H9 (cell line): ENCODE results near the gene RARB. TPM values are rescaled to one million over a fixed set of nuclear protein-coding genes. Genes with fewer than 3 reads are reported as not detected.

Experiments used
- DNase-seq: peaks from one replicate; pipeline ENCODE4 v3.0.0-alpha.2; 2017
- H2AFZ ChIP-seq: one replicate; pipeline ENCODE4 v1.6.1; 2013; ENCODE audit warnings: mild to moderate bottlenecking, low read length, control low read depth, moderate library complexity
- H2AK5ac ChIP-seq: 2 replicates; pipeline ENCODE4 v1.6.1; 2013; ENCODE audit warnings: low read length, control low read depth, mixed read lengths; ENCODE audit not compliant: insufficient read length
- H2BK120ac ChIP-seq: one replicate; pipeline ENCODE4 v1.6.1; 2013; ENCODE audit warnings: low read depth, mild to moderate bottlenecking, low read length, control low read depth, inconsistent platforms; ENCODE audit not compliant: poor library complexity, severe bottlenecking
- H2BK12ac ChIP-seq: 2 replicates; pipeline ENCODE4 v1.6.1; 2013; ENCODE audit warnings: low read length, control low read depth, mixed read lengths, low read depth; ENCODE audit not compliant: insufficient read length
- H2BK15ac ChIP-seq: 2 replicates; pipeline ENCODE4 v1.6.1; 2013; ENCODE audit warnings: low read depth, low read length, control low read depth
- H2BK20ac ChIP-seq: one replicate; pipeline ENCODE4 v1.6.1; 2013; ENCODE audit warnings: low read depth, mild to moderate bottlenecking, low read length, control low read depth, inconsistent platforms; ENCODE audit not compliant: poor library complexity, severe bottlenecking
- H2BK5ac ChIP-seq: 2 replicates; pipeline ENCODE4 v1.6.1; 2013; ENCODE audit warnings: low read length, control low read depth, mixed read lengths; ENCODE audit not compliant: insufficient read length
- H3K14ac ChIP-seq: 2 replicates; pipeline ENCODE4 v1.6.1; 2013; ENCODE audit warnings: low read length, control low read depth; ENCODE audit not compliant: insufficient read depth
- H3K18ac ChIP-seq: 2 replicates; pipeline ENCODE4 v1.6.1; 2013; ENCODE audit warnings: low read depth, mild to moderate bottlenecking, mixed read lengths, low read length, control low read depth; ENCODE audit not compliant: insufficient read length
- H3K23ac ChIP-seq: 2 replicates; pipeline ENCODE4 v1.6.1; 2013; ENCODE audit warnings: low read length, control low read depth, mixed read lengths, low read depth; ENCODE audit not compliant: insufficient read length
- H3K23me2 ChIP-seq: 2 replicates; pipeline ENCODE4 v1.6.1; 2013; ENCODE audit warnings: low read depth, mild to moderate bottlenecking, mixed read lengths, low read length, control low read depth; ENCODE audit not compliant: insufficient read length, poor library complexity, severe bottlenecking
- H3K27ac ChIP-seq: 2 replicates; pipeline ENCODE4 v1.5.1; 2013; ENCODE audit warnings: low read length, control low read depth, mixed read lengths, low read depth; ENCODE audit not compliant: insufficient read length
- H3K27me3 ChIP-seq: 2 replicates; pipeline ENCODE4 v1.6.1; 2013; ENCODE audit warnings: low read length, control low read depth, inconsistent platforms; ENCODE audit not compliant: insufficient read depth
- H3K4ac ChIP-seq: 2 replicates; pipeline ENCODE4 v1.6.1; 2013; ENCODE audit warnings: low read depth, mild to moderate bottlenecking, control low read depth, inconsistent platforms, low read length, moderate library complexity
- H3K4me1 ChIP-seq: 2 replicates; pipeline ENCODE4 v1.6.1; 2013; ENCODE audit warnings: low read length, control low read depth, inconsistent platforms; ENCODE audit not compliant: insufficient read depth
- H3K4me2 ChIP-seq: 2 replicates; pipeline ENCODE4 v1.6.1; 2013; ENCODE audit warnings: low read length, control low read depth, mixed read lengths; ENCODE audit not compliant: insufficient read length, insufficient read depth
- H3K56ac ChIP-seq: 2 replicates; pipeline ENCODE4 v1.6.1; 2013; ENCODE audit warnings: low read depth, mild to moderate bottlenecking, mixed read lengths, low read length, control low read depth; ENCODE audit not compliant: insufficient read length
- H3K79me1 ChIP-seq: 2 replicates; pipeline ENCODE4 v1.6.1; 2013; ENCODE audit warnings: low read depth, mild to moderate bottlenecking, moderate library complexity, low read length, control low read depth, inconsistent platforms; ENCODE audit not compliant: insufficient read depth, poor library complexity, severe bottlenecking
- H3K79me2 ChIP-seq: 2 replicates; pipeline ENCODE4 v1.6.1; 2013; ENCODE audit warnings: low read length, control low read depth, inconsistent platforms; ENCODE audit not compliant: insufficient read depth
- H3K9ac ChIP-seq: 2 replicates; pipeline ENCODE4 v1.6.1; 2013; ENCODE audit warnings: low read length, control low read depth, mixed read lengths; ENCODE audit not compliant: insufficient read length; ENCODE audit errors: extremely low read depth
- H3K9me3 ChIP-seq: one replicate; pipeline ENCODE4 v1.6.1; 2013; ENCODE audit warnings: low read depth, low read length, inconsistent platforms; ENCODE audit not compliant: control insufficient read depth
- H3T11ph ChIP-seq: one replicate; pipeline ENCODE4 v1.6.1; 2013; ENCODE audit warnings: mild to moderate bottlenecking, low read length, control low read depth, inconsistent platforms
- H4K20me1 ChIP-seq: one replicate; pipeline ENCODE4 v1.6.1; 2013; ENCODE audit not compliant: control insufficient read depth, insufficient read length, insufficient read depth
- H4K5ac ChIP-seq: 2 replicates; pipeline ENCODE4 v1.6.1; 2013; ENCODE audit warnings: low read depth, mild to moderate bottlenecking, mixed read lengths, low read length, control low read depth; ENCODE audit not compliant: insufficient read length
- H4K8ac ChIP-seq: replicated peaks from 2 replicates; pipeline ENCODE4 v1.6.1; 2013; ENCODE audit warnings: low read length, control low read depth, mixed read lengths, low read depth; ENCODE audit not compliant: insufficient read length
- H4K91ac ChIP-seq: 2 replicates; pipeline ENCODE4 v1.6.1; 2013; ENCODE audit warnings: low read depth, mild to moderate bottlenecking, moderate library complexity, mixed read lengths, low read length, control low read depth; ENCODE audit not compliant: insufficient read length
- H3K27ac Mint-ChIP-seq, 3 experiments: 2 replicates in 2 of 3; 3 replicates in 1 of 3; pipeline ENCODE4 v1.8.0; 2020 to 2021; ENCODE audit warnings: mixed read lengths in 3 of 3, mild to moderate bottlenecking in 1 of 3, moderate library complexity in 1 of 3
- H3K27me3 Mint-ChIP-seq: 2 replicates; pipeline ENCODE4 v1.8.0; 2021; ENCODE audit warnings: low read depth, mild to moderate bottlenecking, moderate library complexity, mixed read lengths
- H3K36me3 Mint-ChIP-seq, 3 experiments: 2 replicates in 2 of 3; 3 replicates in 1 of 3; pipeline ENCODE4 v1.8.0; 2020 to 2021; ENCODE audit warnings: low read depth in 3 of 3, mixed read lengths in 3 of 3; ENCODE audit not compliant: insufficient read depth in 1 of 3
- H3K4me1 Mint-ChIP-seq, 2 experiments: 2 replicates each; pipeline ENCODE4 v1.8.0; 2020; ENCODE audit warnings: mixed read lengths in 2 of 2
- H3K4me3 Mint-ChIP-seq, 2 experiments: 2 replicates in 1 of 2; 3 replicates in 1 of 2; pipeline ENCODE4 v1.8.0; 2020 to 2021; ENCODE audit warnings: mild to moderate bottlenecking in 2 of 2, mixed read lengths in 2 of 2, moderate library complexity in 1 of 2
- H3K9me3 Mint-ChIP-seq, 2 experiments: 2 replicates in 1 of 2; 3 replicates in 1 of 2; pipeline ENCODE4 v1.8.0; 2020; ENCODE audit warnings: mild to moderate bottlenecking in 2 of 2, mixed read lengths in 2 of 2, moderate library complexity in 1 of 2
- CTCF ChIP-seq: fragments of 200-600 bp; sonication (generic); conservative IDR thresholded peaks from 3 replicates; pipeline ENCODE4 v1.8.0; 2021; ENCODE audit warnings: antibody characterized with exemption, mild to moderate bottlenecking
- total RNA-seq: library from RNA; stranded (reverse); gene quantifications from 2 replicates; pipeline ENCODE4 v1.2.1, GENCODE V29; 2021

RARB gene
- total RNA-seq, 1 experiment from 2014 or later, result 0.22 TPM

GRCh38 chr3:25420147-25420546 is 7.9 kb upstream of the RARB start:
- Mint-ChIP-seq H3K9me3 (peaks cover 18 to 26% of the 10 kb centered on the region in 2 experiments), H3K27ac (peak overlapping the region; percentile 25 to 88 (median 73); a peak in 5 of 7 replicates), H3K4me1 (peaks cover 45 to 48% of the 10 kb centered on the region in 2 experiments), H3K4me3 (peak overlapping the region in 1 of 2 experiments; percentile 40; a peak in 4 of 5 replicates), H3K36me3 (peaks cover 14 to 24% (median 16%) of the 10 kb centered on the region in 3 experiments), H3K27me3 (peaks cover 2% of the 10 kb centered on the region; the same call in 1 of the 2 replicates)
- no peak overlapping the region for H4K8ac ChIP-seq
- no peak overlapping the region for H3K4ac ChIP-seq
- H3K23ac ChIP-seq, result no peak overlapping the region
- no peak overlapping the region for H2BK20ac ChIP-seq
- H3K4me1 ChIP-seq, result peaks cover 20% of the 10 kb centered on the region; the same call in 1 of the 2 replicates
- no peak overlapping the region for H3K9ac ChIP-seq
- no peak overlapping the region for H3K18ac ChIP-seq
- TF ChIP-seq CTCF, result no peak
- H2BK120ac ChIP-seq, result no peak overlapping the region
- H3K79me2 ChIP-seq, result no peaks in the 10 kb centered on the region; the same call in 1 of the 2 replicates
- peak overlapping the region; percentile 100 for H2AK5ac ChIP-seq
- H3K23me2 ChIP-seq, result no peaks in the 10 kb centered on the region
- H4K20me1 ChIP-seq, result no peaks in the 10 kb centered on the region
- no peak for DNase-seq
- H4K91ac ChIP-seq, result no peak overlapping the region
- H2BK12ac ChIP-seq, result no peak overlapping the region
- no peaks in the 10 kb centered on the region for H3K27me3 ChIP-seq
- peak overlapping the region; percentile 90 for H3K27ac ChIP-seq
- H3K14ac ChIP-seq, result no peak overlapping the region
- H2BK15ac ChIP-seq, result no peak overlapping the region
- H2BK5ac ChIP-seq, result no peak overlapping the region
- H3K9me3 ChIP-seq, result no peaks in the 10 kb centered on the region
- no peak overlapping the region for H3T11ph ChIP-seq
- H2AFZ ChIP-seq, result no peak overlapping the region
- H4K5ac ChIP-seq, result no peak overlapping the region
- H3K4me2 ChIP-seq, result peak overlapping the region; percentile 58
- H3K56ac ChIP-seq, result no peak overlapping the region
- no peaks in the 10 kb centered on the region for H3K79me1 ChIP-seq
